OCI-LY3 (cell line): ENCODE measurements around the gene DTX1.

Source experiments
- EZH2phosphoT487 ChIP-seq: fragments of 200-600 bp; shearing (Covaris generic); IDR thresholded peaks from 2 replicates; pipeline ENCODE4 v1.6.1; 2018; ENCODE audit warnings: antibody characterized with exemption, mixed run types, low read depth
- TF ChIP-seq, protein P1 (sequence below): fragments of 200-600, 300-600 bp; sonication (generic); IDR thresholded peaks from 2 replicates; pipeline ENCODE4 v1.5.1; 2014; ENCODE audit warnings: antibody characterized with exemption, low read length, low read depth

DNA sequence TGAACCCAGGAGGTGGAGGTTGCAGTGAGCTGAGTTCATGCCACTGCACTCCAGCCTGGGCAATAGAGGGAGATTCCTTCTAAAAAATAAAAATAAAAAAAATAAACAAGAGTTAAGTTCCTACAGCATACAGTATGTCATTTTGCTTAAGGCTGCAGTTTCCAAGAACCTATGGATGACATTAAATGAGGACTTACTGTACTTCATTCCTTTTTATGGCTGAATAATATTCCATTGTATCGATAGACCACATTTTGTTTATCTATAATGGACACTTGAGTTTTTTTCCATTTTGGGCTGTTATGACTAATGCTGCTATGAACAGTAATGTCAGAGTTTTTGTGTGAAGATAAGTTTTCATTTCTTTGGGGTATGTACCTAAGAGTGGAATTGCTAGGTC lies 61.6 kb downstream of the DTX1 start:
- TF ChIP-seq, protein P1, sequence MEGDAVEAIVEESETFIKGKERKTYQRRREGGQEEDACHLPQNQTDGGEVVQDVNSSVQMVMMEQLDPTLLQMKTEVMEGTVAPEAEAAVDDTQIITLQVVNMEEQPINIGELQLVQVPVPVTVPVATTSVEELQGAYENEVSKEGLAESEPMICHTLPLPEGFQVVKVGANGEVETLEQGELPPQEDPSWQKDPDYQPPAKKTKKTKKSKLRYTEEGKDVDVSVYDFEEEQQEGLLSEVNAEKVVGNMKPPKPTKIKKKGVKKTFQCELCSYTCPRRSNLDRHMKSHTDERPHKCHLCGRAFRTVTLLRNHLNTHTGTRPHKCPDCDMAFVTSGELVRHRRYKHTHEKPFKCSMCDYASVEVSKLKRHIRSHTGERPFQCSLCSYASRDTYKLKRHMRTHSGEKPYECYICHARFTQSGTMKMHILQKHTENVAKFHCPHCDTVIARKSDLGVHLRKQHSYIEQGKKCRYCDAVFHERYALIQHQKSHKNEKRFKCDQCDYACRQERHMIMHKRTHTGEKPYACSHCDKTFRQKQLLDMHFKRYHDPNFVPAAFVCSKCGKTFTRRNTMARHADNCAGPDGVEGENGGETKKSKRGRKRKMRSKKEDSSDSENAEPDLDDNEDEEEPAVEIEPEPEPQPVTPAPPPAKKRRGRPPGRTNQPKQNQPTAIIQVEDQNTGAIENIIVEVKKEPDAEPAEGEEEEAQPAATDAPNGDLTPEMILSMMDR: no peak
- no peak for TF ChIP-seq EZH2phosphoT487
